ENCODE data around the gene CNTLN.
"Not testable (repeated sequence)": the region's sequence is repeated elsewhere in the genome, so short reads cannot be mapped to it uniquely, and the experiment has no call there.

The CNTLN gene

DNA sequence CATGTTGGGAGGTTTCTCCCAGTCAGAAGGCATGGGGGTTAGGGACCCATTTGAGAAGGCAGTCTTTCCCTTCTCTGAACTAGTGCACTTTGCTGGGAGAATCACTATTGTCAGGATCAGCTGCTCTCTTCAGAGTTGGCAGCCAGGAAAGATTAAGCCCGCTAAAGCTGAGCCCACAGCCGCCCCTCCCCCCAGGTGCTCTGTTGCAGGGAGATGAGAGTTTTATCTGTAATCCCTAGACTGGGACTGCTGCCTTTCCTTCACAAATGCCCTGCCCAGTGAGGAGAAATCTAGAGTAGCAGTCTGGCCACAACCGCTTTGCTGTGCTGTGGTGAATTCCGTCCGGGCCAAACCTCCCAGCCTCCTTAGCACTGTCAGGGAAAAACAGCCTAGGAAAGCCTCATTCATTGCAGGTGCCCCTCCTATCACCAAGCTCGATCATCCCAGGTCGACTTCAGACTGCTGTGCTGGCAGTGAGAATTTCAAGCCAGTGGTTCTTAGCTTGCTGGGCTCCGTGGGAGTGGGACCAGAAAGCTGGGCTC is 69.8 kb downstream of the CNTLN start:
- DNase-seq, result no peak

DNA sequence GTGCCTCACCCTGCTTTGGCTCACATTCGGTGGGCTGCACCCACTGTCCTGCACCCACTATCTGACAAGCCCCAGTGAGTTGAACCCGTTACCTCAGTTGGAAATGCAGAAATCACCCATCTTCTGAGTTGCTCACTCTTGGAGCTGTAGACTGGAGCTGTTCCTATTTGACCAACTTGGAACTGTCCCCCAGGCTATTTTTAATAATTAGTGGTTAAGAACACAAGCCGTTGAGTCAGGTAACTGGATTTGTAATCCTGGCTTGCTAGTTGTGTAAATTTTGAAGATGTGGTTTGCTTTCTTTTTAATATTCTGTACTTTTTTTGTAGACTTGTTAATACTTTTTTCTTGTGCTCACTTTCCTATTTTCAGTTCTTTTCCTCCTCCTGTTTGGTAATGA is 81.2 kb downstream of the CNTLN start:
- no peak for DNase-seq

DNA sequence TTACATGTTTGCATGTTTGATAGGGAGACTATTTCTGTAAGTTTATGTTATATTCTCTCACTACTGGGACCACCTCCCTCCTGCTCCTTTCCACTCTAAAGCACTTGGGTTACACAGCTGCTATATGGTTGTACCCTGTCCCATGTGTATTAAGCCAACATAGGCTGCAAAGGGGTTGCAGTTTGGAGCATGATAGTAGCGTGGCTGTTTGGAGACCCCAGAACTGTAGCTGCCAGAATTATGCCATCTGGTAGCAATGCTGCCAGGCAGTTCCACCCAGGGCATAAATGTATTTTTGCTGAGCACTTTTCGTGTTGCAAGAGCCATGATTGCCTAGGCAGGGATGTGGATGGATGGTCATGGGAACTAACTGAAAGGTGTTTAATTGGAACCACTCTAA is 81.8 kb downstream of the CNTLN start:
- no peak for DNase-seq

DNA sequence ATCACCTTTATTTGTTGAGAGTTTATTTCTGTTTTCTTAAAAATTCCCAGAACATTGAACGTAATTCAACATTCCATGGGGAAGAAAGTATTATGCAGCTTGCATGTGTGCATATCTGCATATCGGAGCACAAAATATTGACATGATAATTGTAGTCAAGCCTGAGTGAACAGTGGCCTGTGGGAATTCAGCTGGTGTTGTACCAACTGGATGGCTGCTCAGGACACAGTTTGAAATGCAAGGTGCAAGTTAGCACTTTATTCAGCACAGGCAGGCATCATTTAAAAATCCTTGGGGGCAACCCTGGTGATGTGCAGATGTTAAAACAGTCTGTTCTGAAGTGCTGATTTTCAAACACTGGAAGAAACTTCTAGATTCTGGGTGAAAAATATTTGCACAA is 82.4 kb downstream of the CNTLN start:
- no peak for DNase-seq

DNA sequence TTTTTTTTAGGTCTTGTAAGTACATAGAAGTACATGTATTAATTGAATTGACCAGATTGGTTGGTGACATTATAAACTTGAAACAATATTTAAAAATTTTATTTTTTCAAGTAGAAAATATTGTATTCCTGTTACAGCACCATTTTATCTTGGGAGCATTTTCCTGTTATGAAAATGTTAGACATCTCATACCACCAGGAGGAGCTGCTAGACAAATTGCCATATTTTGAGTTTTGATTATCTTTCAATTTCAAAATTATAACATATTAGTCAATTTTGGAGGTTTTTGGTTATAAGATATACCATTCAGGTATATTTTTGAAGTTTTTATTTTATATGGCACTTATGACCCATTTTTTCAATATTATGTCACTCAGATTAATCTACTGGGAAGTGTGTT is 84.4 kb downstream of the CNTLN start:
- no peak for DNase-seq

DNA sequence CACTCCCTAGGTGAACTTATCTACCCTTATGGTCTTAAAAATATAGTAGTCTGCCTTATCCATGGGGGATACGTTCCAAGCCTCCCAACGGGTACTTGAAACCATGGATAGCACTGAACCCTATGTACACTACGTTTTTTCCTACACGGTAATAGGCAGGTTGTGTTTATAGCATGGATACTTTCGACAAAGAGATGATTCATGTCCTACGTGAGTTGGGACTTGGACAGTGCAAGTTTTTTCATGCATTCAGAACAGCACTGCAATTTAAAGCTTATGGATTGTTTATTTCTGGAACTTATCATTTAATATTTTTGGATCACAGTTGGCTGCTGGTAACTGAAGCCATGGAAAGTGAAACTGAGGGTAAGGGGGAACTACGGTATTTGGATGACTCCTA is 88.1 kb downstream of the CNTLN start:
- no peak for DNase-seq

DNA sequence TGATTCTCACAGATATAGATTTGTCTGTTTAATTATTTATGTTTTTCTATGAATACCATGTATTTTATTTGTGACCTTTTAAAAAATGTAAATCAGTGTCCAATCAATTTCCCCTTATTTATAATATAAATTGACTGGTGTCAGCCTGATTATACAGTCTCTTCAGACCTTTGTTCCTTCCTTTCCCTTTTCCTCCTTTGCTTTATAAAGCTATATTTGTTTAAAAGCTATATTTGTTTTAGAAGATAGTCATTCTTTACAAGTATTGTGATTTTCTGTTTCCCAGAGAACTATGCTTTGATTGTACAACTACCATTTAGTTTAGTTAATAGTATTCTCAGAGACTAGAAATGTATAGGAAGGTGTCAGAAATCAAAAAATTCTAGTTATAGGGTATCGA is 90.6 kb downstream of the CNTLN start:
- no peak for DNase-seq

DNA sequence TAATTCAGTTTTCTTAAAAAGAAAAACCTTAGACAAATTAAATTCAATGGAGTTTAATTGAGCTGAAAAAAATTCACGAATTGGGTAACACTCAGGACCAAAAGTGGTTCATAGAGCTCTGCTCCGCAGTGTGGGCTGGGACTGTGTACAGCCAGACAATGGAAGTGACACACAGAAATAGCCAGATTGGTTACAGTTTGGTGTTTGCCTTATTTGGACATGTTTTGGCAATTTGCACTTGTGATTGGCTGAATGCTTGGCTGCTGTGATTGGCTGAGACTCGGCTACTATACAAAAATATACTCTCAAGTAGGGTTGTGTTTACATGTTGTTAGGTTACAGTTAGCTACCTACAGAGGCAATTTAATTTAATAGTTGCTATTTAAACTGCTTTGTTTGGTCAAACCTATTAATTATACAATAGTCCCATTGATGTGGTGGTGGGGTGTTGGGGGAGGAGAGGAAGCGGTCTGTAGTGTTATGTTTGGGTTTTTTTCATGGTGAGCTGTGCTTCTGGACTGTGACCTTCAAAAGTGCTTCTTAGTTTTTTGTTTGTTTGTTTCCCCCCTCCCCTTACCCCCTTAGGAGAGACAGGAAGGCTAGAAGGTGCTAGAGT is 95.2 kb downstream of the CNTLN start:
- DNase-seq, result no peak

DNA sequence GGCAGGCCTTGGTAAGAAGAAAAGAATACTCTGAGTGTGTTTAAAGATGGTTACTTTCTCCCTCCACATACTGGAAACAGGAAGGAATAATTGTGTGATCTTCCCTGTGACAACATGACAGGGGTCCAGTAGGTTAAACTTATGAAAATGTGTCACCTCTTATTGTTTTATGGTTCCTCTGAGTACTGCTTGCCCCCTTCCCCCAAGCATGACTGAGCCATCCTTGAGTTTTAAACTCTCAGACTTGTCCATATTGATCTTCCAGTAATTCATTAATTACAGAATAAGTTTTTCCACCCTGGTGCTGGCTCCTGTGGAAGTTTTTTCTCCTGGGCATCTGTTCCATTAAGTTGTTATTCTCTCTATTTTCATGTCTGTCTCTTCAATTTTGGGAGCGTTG is 95.8 kb downstream of the CNTLN start:
- no peak for DNase-seq

DNA sequence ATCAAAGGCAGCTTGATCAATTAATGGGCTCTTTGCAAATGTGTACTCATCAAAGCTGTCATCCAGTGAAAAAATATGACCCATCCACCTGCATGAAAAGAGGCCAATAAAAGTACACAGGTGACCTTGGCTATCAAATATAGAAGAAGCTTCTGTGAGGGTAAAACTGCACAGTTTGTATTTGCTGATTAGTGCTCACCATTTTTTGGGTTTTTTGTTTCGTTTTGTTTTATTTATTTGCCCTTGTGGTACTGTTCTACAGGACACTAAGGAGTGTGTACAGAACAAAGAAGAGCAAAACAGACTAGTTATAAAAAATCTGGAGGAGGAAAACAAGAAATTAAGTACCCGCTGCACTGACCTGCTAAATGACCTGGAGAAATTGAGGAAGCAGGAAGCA is 101.3 kb downstream of the CNTLN start:
- DNase-seq, result no peak

DNA sequence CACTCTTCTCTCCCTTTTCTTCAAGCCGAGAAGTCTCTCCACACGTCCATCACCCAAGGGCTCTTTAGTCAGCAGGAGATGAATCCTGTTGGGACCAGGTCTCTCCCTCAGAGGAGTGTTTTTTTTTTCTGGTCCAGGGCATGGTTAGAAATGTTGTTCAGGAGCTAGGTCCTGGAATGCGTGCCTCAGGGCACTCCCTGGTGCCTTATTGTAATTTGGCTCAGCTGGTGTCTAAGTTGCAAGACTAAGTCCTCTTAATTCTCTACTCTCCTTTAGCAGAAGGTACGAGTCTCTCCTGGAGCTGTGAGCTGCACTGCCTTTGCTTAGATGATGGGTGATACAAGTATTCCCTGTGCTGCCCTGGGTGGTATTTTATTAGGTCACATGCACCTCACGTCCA is 111.9 kb downstream of the CNTLN start:
- DNase-seq, result no peak

DNA sequence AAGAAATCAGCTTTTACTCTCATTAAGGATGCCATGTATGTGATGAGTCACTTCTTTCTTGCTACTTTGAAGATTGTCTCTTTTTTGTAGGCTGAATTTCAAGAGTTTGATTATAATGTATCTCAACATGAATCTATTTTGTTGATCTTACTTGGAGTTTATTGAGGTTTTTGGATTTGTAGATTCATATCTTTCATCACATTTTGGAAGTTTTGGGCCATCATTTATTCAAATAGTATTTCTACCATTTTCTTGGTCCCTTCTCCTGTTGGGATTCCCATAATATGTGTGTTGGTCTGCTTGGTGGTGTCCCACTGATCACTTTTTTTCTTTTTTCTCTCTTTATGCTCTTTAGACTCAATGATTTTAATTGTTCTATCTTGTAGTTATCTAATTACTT is 116.3 kb downstream of the CNTLN start:
- no peak for DNase-seq

DNA sequence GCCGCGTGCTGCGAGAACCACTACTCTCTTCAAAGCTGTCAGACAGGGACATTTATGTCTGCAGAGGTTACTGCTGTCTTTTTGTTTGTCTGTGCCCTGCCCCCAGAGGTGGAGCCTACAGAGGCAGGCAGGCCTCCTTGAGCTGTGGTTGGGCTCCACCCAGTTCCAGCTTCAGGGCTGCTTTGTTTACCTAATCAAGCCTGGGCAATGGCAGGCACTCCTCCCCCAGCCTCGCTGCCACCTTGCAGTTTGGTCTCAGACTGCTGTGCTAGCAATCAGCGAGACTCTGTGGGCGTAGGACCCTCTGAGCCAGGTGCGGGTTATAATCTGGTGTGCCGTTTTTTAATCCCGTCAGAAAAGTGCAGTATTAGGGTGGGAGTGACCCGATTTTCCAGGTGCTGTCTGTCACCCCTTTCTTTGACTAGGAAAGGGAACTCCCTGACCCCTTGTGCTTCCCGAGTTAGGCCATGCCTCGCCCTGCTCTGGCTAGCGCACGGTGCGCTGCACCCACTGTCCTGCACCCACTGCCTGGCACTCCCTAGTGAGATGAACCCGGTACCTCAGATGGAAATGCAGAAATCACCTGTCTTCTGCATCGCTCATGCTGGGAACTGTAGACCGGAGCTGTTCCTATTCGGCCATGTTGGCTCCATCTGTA is 133.8 kb downstream of the CNTLN start:
- DNase-seq, result not testable (repeated sequence)

DNA sequence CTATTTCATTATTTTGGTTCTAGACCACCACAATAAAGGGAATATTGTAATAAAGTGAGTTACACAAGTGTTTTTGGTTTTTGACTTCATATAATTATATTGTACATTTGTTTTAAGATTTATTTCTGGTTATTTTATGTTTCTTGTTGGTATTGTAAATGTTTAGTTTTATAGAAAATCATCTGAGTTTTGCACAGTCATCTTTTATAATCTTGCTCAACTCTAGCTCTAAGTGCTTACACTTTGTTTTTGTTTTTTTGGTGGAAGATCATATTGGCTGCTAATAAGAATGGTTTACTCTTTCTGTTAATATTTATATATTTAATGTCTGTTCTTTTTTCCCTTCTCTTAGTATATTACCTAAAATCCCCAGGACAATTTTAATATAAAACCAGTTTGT is 135.0 kb downstream of the CNTLN start:
- DNase-seq, result no peak

DNA sequence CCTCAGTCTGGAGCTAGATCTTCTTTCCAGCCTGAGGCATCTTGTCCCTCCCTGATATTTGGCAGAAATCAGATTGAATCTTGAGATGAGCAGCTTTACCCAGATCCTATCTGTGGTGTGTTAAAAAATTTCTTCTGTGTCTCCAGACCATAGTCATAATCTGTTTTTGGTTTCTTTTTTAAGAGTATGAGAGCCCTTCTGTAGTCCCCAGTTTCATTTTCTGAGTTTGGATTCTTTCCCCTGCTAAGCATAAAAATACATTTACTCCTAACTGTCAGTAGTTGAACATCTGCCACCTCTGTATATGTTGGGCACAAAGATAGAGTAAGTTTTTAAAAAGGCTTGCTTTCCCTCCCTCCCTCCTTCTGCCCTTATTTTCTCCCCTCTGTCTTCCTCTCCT is 137.7 kb downstream of the CNTLN start:
- no peak for DNase-seq

DNA sequence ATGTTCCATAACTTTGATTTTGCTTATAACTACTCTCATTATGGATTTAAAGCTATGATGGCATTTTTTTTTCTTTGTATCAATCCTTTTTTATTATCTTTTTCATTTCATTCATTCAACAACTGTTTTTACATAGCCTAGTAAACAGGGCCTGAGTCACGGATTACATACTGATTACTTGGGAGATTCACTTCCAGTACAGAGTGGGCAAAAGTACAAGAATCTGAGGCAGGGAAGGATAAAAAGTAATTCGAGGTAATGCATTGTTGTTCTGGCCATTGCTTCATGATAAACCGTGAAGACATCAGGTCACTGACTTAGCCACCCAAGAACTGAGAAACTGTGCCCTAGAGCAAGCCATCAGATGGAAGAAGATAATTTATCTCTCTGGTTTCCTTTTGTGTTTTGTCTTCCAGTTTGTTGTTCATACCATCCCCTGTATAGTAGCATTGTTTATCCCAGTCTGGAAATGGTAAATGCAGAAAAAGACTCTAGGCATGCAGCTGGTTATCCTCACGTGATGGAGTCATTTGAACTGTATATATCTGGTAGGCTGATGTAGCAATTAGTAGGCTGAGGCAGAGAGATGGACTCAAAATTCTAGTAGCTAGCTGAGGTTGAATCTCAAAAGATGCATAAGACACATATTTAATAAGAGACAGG is 145.6 kb downstream of the CNTLN start:
- no peak for DNase-seq

DNA sequence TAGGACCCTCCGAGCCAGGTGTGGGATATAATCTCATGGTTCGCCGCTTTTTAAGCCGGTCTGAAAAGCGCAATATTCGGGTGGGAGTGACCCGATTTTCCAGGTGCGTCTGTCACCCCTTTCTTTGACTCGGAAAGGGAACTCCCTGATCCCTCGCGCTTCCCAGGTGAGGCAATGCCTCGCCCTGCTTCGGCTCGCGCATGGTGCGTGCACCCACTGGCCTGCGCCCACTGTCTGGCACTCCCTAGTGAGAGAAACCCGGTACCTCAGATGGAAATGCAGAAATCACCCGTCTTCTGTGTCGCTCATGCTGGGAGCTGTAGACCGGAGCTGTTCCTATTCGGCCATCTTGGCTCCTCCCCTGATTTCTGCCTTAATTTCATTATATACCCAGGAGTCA is 155.8 kb downstream of the CNTLN start:
- DNase-seq, result not testable (repeated sequence)

DNA sequence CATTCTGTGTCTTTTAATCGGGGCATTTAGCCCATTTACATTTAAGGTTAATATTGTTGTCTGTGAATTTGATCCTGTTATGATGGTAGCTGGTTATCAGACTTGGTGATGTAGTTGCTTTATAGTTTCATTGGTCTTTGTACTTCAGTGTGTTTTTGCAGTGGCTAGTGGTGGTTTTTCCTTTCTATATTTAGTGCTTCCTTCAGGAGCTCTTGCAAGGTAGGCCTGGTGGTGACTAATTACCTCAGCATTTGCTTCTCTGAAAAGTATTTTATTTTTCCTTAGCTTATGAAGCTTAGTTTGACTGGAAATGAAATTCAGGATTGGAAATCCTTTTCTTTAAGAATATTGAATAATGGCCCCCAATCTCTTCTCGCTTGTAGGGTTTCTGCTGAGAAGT is 156.9 kb downstream of the CNTLN start:
- DNase-seq, result no peak

DNA sequence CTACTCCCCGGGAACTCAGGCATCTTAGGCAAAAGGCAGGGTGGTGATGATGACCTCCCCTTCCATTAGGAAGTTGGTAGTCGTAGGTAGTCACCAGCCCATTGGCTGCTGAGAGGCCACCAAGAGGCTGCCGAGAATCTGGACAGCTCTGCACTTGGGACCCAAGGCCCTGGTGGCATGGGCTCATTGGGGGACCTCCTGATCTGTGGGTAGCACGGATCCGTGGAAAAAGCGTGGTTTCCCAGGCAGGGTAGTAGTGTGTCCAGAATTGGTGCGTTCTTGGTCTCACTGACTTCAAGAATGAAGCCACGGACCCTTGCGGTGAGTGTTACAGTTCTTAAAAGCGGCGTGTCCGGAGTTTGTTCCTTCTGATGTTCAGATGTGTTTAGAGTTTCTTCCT is 158.8 kb downstream of the CNTLN start:
- no peak for DNase-seq

DNA sequence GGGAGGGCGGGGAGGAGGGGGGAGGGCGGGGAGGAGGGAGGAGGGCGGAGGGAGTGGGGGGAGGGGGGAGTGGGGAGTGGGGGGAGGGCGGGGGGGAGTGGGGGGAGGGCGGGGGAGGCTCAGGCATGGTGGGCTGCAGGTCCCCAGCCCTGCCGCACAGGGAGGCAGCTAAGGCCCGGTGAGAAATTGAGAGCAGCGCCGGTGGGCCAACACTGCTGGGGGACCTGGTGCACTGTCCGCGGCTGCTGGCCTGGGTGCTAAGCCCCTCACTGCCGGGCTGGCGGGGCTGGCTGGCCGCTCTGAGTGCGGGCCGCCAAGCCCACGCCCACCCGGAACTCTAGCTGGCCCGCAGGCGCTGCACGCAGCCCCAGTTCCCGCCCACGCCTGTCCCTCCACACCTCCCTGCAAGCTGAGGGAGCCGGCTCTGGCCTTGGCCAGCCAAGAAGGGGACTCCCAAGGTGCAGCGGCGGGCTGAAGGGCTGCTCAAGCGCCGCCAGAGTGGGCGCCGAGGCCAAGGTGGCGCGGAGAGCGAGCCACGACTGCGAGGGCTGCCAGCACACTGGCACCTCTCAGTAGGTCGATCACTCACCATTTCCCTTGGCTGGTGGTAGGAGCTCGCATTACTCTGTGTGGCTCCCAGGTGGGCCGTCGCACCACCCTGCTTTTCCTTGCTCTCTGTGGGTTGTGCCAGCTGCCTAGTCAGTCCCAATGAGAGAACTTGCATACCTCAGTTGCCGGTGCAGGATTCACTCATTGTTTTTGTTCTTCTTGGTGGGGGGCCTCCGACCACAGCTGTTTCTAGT is 160.2 kb downstream of the CNTLN start:
- DNase-seq, result no peak

DNA sequence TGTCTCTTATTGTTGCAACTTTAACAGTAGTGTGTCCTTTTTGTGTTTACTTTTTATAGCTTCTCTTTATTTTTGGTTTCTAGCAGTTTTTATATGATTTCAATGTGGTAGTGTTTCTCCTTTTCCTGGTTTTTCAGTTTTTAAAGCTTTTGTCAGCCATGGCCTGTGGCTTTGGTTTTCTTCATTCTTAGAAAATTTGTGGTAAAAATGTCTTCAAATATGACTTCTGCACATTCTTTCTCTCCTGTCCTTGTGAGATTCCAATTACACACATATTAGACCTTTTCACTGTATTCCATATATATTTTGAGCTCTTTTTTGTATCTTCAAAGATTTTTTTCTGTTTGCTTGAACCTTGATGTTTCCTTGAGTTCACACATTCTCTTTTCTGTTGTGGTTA is 180.5 kb downstream of the CNTLN start:
- DNase-seq, result no peak

DNA sequence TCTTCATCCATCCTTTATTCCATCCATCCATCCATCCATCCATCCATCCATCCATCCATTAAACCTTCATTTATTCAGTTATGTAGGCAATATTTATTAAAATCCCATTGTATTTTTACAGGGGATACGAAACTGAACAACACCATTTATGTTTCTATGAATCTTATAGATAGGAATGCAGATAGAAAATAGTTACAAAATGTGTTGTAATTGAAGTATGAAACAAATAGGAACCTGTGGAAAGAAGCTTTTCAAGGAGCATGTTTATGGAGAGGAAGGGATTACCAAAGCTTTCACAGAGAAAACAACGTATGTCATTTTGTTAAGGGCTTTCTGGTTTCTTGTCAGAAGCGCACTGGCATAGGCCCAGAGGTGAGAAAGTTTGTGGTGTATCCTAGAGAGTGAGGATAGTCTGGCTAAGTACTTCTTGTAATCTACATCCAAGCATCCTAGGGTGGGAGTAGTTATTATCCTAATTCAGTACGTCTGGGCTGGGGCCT is 184.0 kb downstream of the CNTLN start:
- DNase-seq, result no peak

DNA sequence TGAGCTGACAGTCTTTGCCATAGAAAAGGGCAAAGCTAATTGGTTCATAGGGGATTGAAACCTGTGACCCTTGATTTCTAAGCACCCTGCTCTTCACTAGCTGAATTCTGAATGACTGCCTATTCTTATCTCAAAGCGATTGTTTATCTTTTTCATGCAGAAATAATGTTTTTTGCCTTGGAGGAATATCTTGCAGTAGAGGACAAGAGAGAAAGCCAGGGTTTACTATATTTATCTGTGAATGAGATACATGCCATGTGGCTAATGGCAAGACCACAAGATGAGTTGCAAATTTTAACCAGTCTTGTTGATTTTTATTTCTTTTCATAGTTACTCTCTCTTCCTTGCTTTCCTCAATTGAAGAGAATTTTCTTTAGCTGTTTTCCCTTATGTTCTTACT is 185.0 kb downstream of the CNTLN start:
- no peak for DNase-seq

Data from RPMI8226 (cell line).